HEK293 (cell line): Measurements from ENCODE around the gene EFNA2.

ENCODE experiments used
- BCL11B ChIP-seq: fragments of 450-650 bp; formaldehyde crosslinking; IDR thresholded peaks from 2 replicates; pipeline ENCODE4 v1.5.1; 2016; ENCODE audit warnings: low read depth, missing biosample characterization, missing genetic modification characterization
- FEZF1 ChIP-seq: fragments of 450-650 bp; formaldehyde crosslinking; IDR thresholded peaks from 2 replicates; pipeline ENCODE4 v1.5.1; 2016; ENCODE audit warnings: missing biosample characterization, missing genetic modification characterization
- GLI2 ChIP-seq: fragments of 450-650 bp; formaldehyde crosslinking; IDR thresholded peaks from 2 replicates; pipeline ENCODE4; 2017; ENCODE audit warnings: missing biosample characterization, missing genetic modification characterization, low read depth, borderline replicate concordance
- GLIS1 ChIP-seq: fragments of 450-650 bp; formaldehyde crosslinking; IDR thresholded peaks from 2 replicates; pipeline ENCODE4 v1.5.1; 2016; ENCODE audit warnings: missing biosample characterization, missing genetic modification characterization
- HOXA7 ChIP-seq: sonication (generic); formaldehyde crosslinking; IDR thresholded peaks from 2 replicates; pipeline ENCODE4 v1.8.1; 2022; ENCODE audit warnings: missing genetic modification reagents, borderline replicate concordance
- HOXD13 ChIP-seq: sonication (generic); formaldehyde crosslinking; IDR thresholded peaks from 2 replicates; pipeline ENCODE4 v1.8.0; 2022; ENCODE audit warnings: missing genetic modification reagents, borderline replicate concordance
- KLF17 ChIP-seq: fragments of 450-650 bp; formaldehyde crosslinking; IDR thresholded peaks from 2 replicates; pipeline ENCODE4 v1.5.1; 2016; ENCODE audit warnings: missing biosample characterization, missing genetic modification characterization
- MYNN ChIP-seq: fragments of 450-650 bp; formaldehyde crosslinking; IDR thresholded peaks from 2 replicates; pipeline ENCODE4 v1.5.1; 2016; ENCODE audit warnings: missing biosample characterization, missing genetic modification characterization, borderline replicate concordance
- PBX3 ChIP-seq: sonication (generic); formaldehyde crosslinking; IDR thresholded peaks from 2 replicates; pipeline ENCODE4 v1.8.1; 2022; ENCODE audit warnings: mild to moderate bottlenecking, moderate library complexity, missing genetic modification reagents
- SP7 ChIP-seq: fragments of 450-650 bp; formaldehyde crosslinking; IDR thresholded peaks from 2 replicates; pipeline ENCODE4 v1.5.1; 2016; ENCODE audit warnings: missing biosample characterization, missing genetic modification characterization
- ZBTB1 ChIP-seq: fragments of 450-650 bp; formaldehyde crosslinking; IDR thresholded peaks from 2 replicates; pipeline ENCODE4 v1.5.1; 2016; ENCODE audit warnings: missing biosample characterization, missing genetic modification characterization
- ZBTB10 ChIP-seq: fragments of 450-650 bp; formaldehyde crosslinking; IDR thresholded peaks from 2 replicates; pipeline ENCODE4 v1.5.1; 2016; ENCODE audit warnings: missing biosample characterization, missing genetic modification characterization
- ZBTB48 ChIP-seq: fragments of 450-650 bp; formaldehyde crosslinking; IDR thresholded peaks from 2 replicates; pipeline ENCODE4 v1.5.1; 2016; ENCODE audit warnings: missing biosample characterization, missing genetic modification characterization
- ZNF157 ChIP-seq: fragments of 450-650 bp; formaldehyde crosslinking; IDR thresholded peaks from 2 replicates; pipeline ENCODE4 v1.5.1; 2016; ENCODE audit warnings: missing biosample characterization, missing genetic modification characterization
- ZNF184 ChIP-seq: fragments of 450-650 bp; IDR thresholded peaks from 2 replicates; pipeline ENCODE4 v1.5.1; 2018; ENCODE audit warnings: missing biosample characterization, mild to moderate bottlenecking, missing genetic modification characterization
- ZNF24 ChIP-seq: fragments of 450-650 bp; formaldehyde crosslinking; IDR thresholded peaks from 2 replicates; pipeline ENCODE4 v1.5.1; 2016; ENCODE audit warnings: missing biosample characterization, missing genetic modification characterization
- ZNF324 ChIP-seq: fragments of 450-650 bp; formaldehyde crosslinking; IDR thresholded peaks from 2 replicates; pipeline ENCODE4 v1.5.1; 2016; ENCODE audit warnings: missing biosample characterization, missing genetic modification characterization
- ZNF354C ChIP-seq: fragments of 450-650 bp; formaldehyde crosslinking; IDR thresholded peaks from 2 replicates; pipeline ENCODE4 v1.5.1; 2016; ENCODE audit warnings: missing biosample characterization, missing genetic modification characterization, low read depth, borderline replicate concordance
- ZNF423 ChIP-seq: fragments of 450-650 bp; formaldehyde crosslinking; IDR thresholded peaks from 2 replicates; pipeline ENCODE4 v1.5.1; 2016; ENCODE audit warnings: missing biosample characterization, missing genetic modification characterization
- ZNF529 ChIP-seq: fragments of 450-650 bp; formaldehyde crosslinking; IDR thresholded peaks from 2 replicates; pipeline ENCODE4 v1.5.1; 2017; ENCODE audit warnings: missing genetic modification characterization, missing biosample characterization; ENCODE audit not compliant: insufficient replicate concordance
- ZNF530 ChIP-seq: fragments of 450-650 bp; formaldehyde crosslinking; IDR thresholded peaks from 2 replicates; pipeline ENCODE4 v1.5.1; 2016; ENCODE audit warnings: low read depth, missing biosample characterization, missing genetic modification characterization
- ZNF645 ChIP-seq: fragments of 450-650 bp; formaldehyde crosslinking; IDR thresholded peaks from 2 replicates; pipeline ENCODE4; 2016; ENCODE audit warnings: missing biosample characterization, missing genetic modification characterization
- ZNF664 ChIP-seq: fragments of 450-650 bp; formaldehyde crosslinking; IDR thresholded peaks from 2 replicates; pipeline ENCODE4 v1.5.1; 2016; ENCODE audit warnings: missing biosample characterization, missing genetic modification characterization
- ZNF776 ChIP-seq: fragments of 450-650 bp; formaldehyde crosslinking; IDR thresholded peaks from 2 replicates; pipeline ENCODE4 v1.5.0; 2017; ENCODE audit warnings: missing biosample characterization, missing genetic modification characterization, borderline replicate concordance
- ZNF785 ChIP-seq: fragments of 450-650 bp; formaldehyde crosslinking; IDR thresholded peaks from 2 replicates; pipeline ENCODE4 v1.5.1; 2016; ENCODE audit warnings: missing biosample characterization, missing genetic modification characterization
- ZNF791 ChIP-seq: fragments of 450-650 bp; formaldehyde crosslinking; IDR thresholded peaks from 2 replicates; pipeline ENCODE4 v1.5.1; 2016; ENCODE audit warnings: missing biosample characterization, missing genetic modification characterization
- ZSCAN30 ChIP-seq: fragments of 450-650 bp; IDR thresholded peaks from 2 replicates; pipeline ENCODE4 v1.5.1; 2018; ENCODE audit warnings: missing biosample characterization, mild to moderate bottlenecking, missing genetic modification characterization, moderate library complexity
- TF ChIP-seq, protein P1 (sequence below): fragments of 450-650 bp; formaldehyde crosslinking; IDR thresholded peaks from 2 replicates; pipeline ENCODE4 v1.5.1; 2016; ENCODE audit warnings: missing biosample characterization, missing genetic modification characterization
- TF ChIP-seq, protein P2 (sequence below): fragments of 450-650 bp; formaldehyde crosslinking; IDR thresholded peaks from 2 replicates; pipeline ENCODE4 v1.5.1; 2016; ENCODE audit warnings: missing biosample characterization, missing genetic modification characterization

EFNA2 gene

GRCh38 chr19:1286487-1287353, 1.0 kb downstream of the EFNA2 start (continued):
- TF ChIP-seq ZNF529 (tag by site-specific recombination) (no peak), HOXD13 (CRISPR knock-in tag) (no peak), MYNN (tag by site-specific recombination) (no peak), ZNF184 (tag by site-specific recombination) (no peak), GLI2 (tag by site-specific recombination) (no peak), SP7 (no peak), ZBTB10 (peak; percentile 73; the same call in 1 of the 2 replicates), ZNF530 (tag by site-specific recombination) (no peak), GLIS1 (tag by site-specific recombination) (peak; percentile 55; the same call in 1 of the 2 replicates), ZNF785 (no peak), ZSCAN30 (tag by site-specific recombination) (no peak), ZNF423 (tag by site-specific recombination) (no peak), FEZF1 (tag by site-specific recombination) (no peak), ZBTB48 (tag by site-specific recombination) (0 out of 2 replicates have a peak, but pooled peaks have one; percentile 13), ZNF354C (tag by site-specific recombination) (no peak), ZNF664 (no peak), ZBTB1 (no peak), ZNF324 (tag by site-specific recombination) (no peak), ZNF24 (tag by site-specific recombination) (no peak), ZNF776 (no peak), KLF17 (tag by site-specific recombination) (no peak), HOXA7 (CRISPR knock-in tag) (no peak), ZNF645 (tag by site-specific recombination) (no peak), ZNF157 (no peak), ZNF791 (no peak), PBX3 (no peak), BCL11B (tag by site-specific recombination) (no peak)
- TF ChIP-seq, protein P1, sequence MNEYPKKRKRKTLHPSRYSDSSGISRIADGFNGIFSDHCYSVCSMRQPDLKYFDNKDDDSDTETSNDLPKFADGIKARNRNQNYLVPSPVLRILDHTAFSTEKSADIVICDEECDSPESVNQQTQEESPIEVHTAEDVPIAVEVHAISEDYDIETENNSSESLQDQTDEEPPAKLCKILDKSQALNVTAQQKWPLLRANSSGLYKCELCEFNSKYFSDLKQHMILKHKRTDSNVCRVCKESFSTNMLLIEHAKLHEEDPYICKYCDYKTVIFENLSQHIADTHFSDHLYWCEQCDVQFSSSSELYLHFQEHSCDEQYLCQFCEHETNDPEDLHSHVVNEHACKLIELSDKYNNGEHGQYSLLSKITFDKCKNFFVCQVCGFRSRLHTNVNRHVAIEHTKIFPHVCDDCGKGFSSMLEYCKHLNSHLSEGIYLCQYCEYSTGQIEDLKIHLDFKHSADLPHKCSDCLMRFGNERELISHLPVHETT (tag by site-specific recombination) = no peak
- TF ChIP-seq, protein P2, sequence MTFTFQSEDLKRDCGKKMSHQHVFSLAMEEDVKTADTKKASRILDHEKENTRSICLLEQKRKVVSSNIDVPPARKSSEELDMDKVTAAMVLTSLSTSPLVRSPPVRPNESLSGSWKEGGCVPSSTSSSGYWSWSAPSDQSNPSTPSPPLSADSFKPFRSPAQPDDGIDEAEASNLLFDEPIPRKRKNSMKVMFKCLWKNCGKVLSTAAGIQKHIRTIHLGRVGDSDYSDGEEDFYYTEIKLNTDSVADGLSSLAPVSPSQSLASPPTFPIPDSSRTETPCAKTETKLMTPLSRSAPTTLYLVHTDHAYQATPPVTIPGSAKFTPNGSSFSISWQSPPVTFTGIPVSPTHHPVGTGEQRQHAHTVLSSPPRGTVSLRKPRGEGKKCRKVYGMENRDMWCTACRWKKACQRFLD (tag by site-specific recombination) = no peak
